Fibroblast of lung (primary cell): ENCODE data around the gene PSEN1. TPM values are rescaled to one million over a fixed set of nuclear protein-coding genes. Genes with fewer than 3 reads are reported as not detected.

ENCODE experiments used
- DNase-seq, 2 donors: peaks; one replicate each; pipeline versions ENCODE4 v3.0.0 to v3.0.0-alpha.2; 2010; ENCODE audit warnings: low read depth in 2 of 2
- H2AFZ ChIP-seq: 2 replicates; pipeline ENCODE4 v1.5.1; 2012; ENCODE audit warnings: low read length, control low read depth, inconsistent platforms
- H3K27ac ChIP-seq: 2 replicates; pipeline ENCODE4 v1.5.1; 2011; ENCODE audit warnings: low read length, control low read depth; ENCODE audit not compliant: insufficient read depth
- H3K27me3 ChIP-seq: 2 replicates; pipeline ENCODE4 v1.5.1; 2011; ENCODE audit warnings: mild to moderate bottlenecking, low read length; ENCODE audit not compliant: control insufficient read depth, insufficient read depth
- H3K36me3 ChIP-seq: 2 replicates; pipeline ENCODE4 v1.5.1; 2011; ENCODE audit warnings: low read length; ENCODE audit not compliant: control insufficient read depth, insufficient read depth
- H3K4me1 ChIP-seq: 2 replicates; pipeline ENCODE4 v1.5.1; 2011; ENCODE audit warnings: low read length; ENCODE audit not compliant: control insufficient read depth, insufficient read depth; ENCODE audit errors: extremely low read depth
- H3K4me2 ChIP-seq: 2 replicates; pipeline ENCODE4 v1.5.1; 2011; ENCODE audit warnings: low read length, control low read depth; ENCODE audit not compliant: insufficient read depth; ENCODE audit errors: extremely low read depth
- H3K4me3 ChIP-seq, 4 experiments: fragments of 200-600 bp in 1 of 4; sonication (generic) in 1 of 4; replicated peaks in 1 of 4; 2 replicates each; pipeline ENCODE4 v1.5.1; 2011 to 2016; ENCODE audit warnings: low read length in 4 of 4, low read depth in 3 of 4, mild to moderate bottlenecking in 3 of 4, control low read depth in 2 of 4, inconsistent platforms in 1 of 4, mixed read lengths in 1 of 4; ENCODE audit not compliant: insufficient read depth in 1 of 4; ENCODE audit errors: control extremely low read depth in 1 of 4
- H3K79me2 ChIP-seq: 2 replicates; pipeline ENCODE4 v1.5.1; 2012; ENCODE audit warnings: mild to moderate bottlenecking, low read length, inconsistent platforms; ENCODE audit not compliant: control insufficient read depth, insufficient read depth
- H3K9ac ChIP-seq: 2 replicates; pipeline ENCODE4 v1.5.1; 2011; ENCODE audit warnings: mild to moderate bottlenecking, low read length, control low read depth; ENCODE audit not compliant: insufficient read depth
- H3K9me3 ChIP-seq: 2 replicates; pipeline ENCODE4 v1.5.1; 2012; ENCODE audit warnings: low read depth, low read length; ENCODE audit not compliant: control insufficient read depth, insufficient read depth
- H4K20me1 ChIP-seq: 2 replicates; pipeline ENCODE4 v1.5.1; 2011; ENCODE audit warnings: low read length; ENCODE audit not compliant: control insufficient read depth, insufficient read depth; ENCODE audit errors: extremely low read depth
- CTCF ChIP-seq, 2 donors: IDR thresholded peaks in 1 of 2; conservative IDR thresholded peaks in 1 of 2; 1 replicate in 1 of 2; 2 replicates in 1 of 2; pipeline ENCODE4 v1.5.1; 2011 to 2012; ENCODE audit warnings: low read length in 2 of 2, control low read depth in 1 of 2, inconsistent platforms in 1 of 2, low read depth in 1 of 2, mild to moderate bottlenecking in 1 of 2
- EZH2 ChIP-seq: IDR thresholded peaks from 2 replicates; pipeline ENCODE4 v1.5.1; 2012; ENCODE audit warnings: low read length, control low read depth, mild to moderate bottlenecking; ENCODE audit errors: missing control alignments
- polyA plus RNA-seq, 2 donors: library from polyadenylated mRNA; depleted of rRNA in 1 of 2; stranded (reverse) in 1 of 2; unstranded in 1 of 2; fragments of >200 nt; gene quantifications; 2 replicates each; pipeline ENCODE4 v1.2.1, GENCODE V29; 2011 to 2012; ENCODE audit warnings: missing spikeins in 1 of 2
- total RNA-seq: library from RNA; depleted of rRNA; stranded (reverse); fragments of >200 nt; gene quantifications from 2 replicates; pipeline ENCODE4 v1.2.1, GENCODE V29; 2014

Gene PSEN1
- total and polyA plus RNA-seq, 2 donors (not counting 1 experiment from before 2014, with no cell fraction given) = 22.0 to 53.7 TPM

GRCh38 chr14:73237219-73237785, 101.0 kb downstream of the PSEN1 start, which contains the start of gene PAPLN:
TSS of gene PAPLN (plus strand) at chr14:73237506. CDS start at chr14:73239779, 2,273 bp downstream.
- H3K27me3 ChIP-seq = peaks cover 35% of the 10 kb centered on the region
- H3K9me3 ChIP-seq = no peaks in the 10 kb centered on the region
- peak within 1 kb of the TSS; percentile 73 for H3K4me2 ChIP-seq
- TF ChIP-seq CTCF (conservative IDR thresholded peaks at IDR 0.05 in 1 of 2, IDR thresholded peaks at IDR 0.05 in 1 of 2; ENCODE audit: low read depth in 1 of 2, low read length in 2 of 2) (no peak), EZH2 (peak; percentile 80)
- H3K36me3 ChIP-seq = no peaks in the 10 kb centered on the region
- no peak within 1 kb of the TSS for H3K9ac ChIP-seq
- no peaks in the 10 kb centered on the region for H4K20me1 ChIP-seq
- H3K79me2 ChIP-seq = no peaks in the 10 kb centered on the region
- peaks cover 17% of the 10 kb centered on the region for H3K4me1 ChIP-seq
- H3K4me3 ChIP-seq = peak within 1 kb of the TSS; percentile 13 to 65 (median 32)
- H2AFZ ChIP-seq = no peak within 1 kb of the TSS
- H3K27ac ChIP-seq = no peak within 1 kb of the TSS
- peak; percentile 12 to 25 for DNase-seq

- DNase-seq = peak in 1 of 2 donors; percentile 14
- no peaks in the 10 kb centered on the region for H3K9me3 ChIP-seq
- H2AFZ ChIP-seq = no peak overlapping the region
- no peak overlapping the region for H3K27ac ChIP-seq
- peak overlapping the region; percentile 13 to 65 (median 32) for H3K4me3 ChIP-seq
- H3K4me2 ChIP-seq = peak overlapping the region; percentile 73
- H3K36me3 ChIP-seq = no peaks in the 10 kb centered on the region
- no peaks in the 10 kb centered on the region for H3K79me2 ChIP-seq
- peaks cover 35% of the 10 kb centered on the region for H3K27me3 ChIP-seq
- H3K4me1 ChIP-seq = peaks cover 15% of the 10 kb centered on the region
- no peak overlapping the region for H3K9ac ChIP-seq
- no peaks in the 10 kb centered on the region for H4K20me1 ChIP-seq
- TF ChIP-seq CTCF (conservative IDR thresholded peaks at IDR 0.05 in 1 of 2, IDR thresholded peaks at IDR 0.05 in 1 of 2; ENCODE audit: low read depth in 1 of 2, low read length in 2 of 2) (no peak), EZH2 (peak; percentile 37)
These were observed 101.6 kb downstream of the PSEN1 start for GRCh38 chr14:73237786-73238423.

DNA sequence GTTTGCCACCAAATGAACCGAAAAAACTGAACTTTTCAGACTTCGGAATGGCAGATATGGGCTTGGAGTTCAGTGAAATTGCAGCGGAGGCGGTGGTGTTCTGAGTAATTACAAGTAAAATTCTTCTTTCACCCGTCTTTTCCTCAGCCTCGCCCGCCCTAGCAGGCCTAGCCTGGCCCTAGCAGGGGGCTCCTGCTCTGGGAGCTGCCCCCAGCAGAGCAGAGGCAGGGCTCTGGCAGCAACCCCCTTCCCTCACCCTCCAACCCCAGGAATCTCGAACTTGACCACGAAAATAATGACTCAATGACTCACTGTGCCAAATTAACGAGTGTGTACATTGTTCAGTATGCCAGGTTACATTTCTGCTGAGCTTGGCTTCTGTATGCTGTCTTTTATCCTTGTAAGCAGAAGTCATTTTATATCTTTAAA, 102.1 kb downstream of the PSEN1 start:
- no peak overlapping the region for H2AFZ ChIP-seq
- TF ChIP-seq CTCF (conservative IDR thresholded peaks at IDR 0.05 in 1 of 2, IDR thresholded peaks at IDR 0.05 in 1 of 2; ENCODE audit: low read depth in 1 of 2, low read length in 2 of 2) = no peak
- peak; percentile 28 for TF ChIP-seq EZH2
- no peaks in the 10 kb centered on the region for H3K36me3 ChIP-seq
- H3K9me3 ChIP-seq = no peaks in the 10 kb centered on the region
- H4K20me1 ChIP-seq = no peaks in the 10 kb centered on the region
- H3K27ac ChIP-seq = no peak overlapping the region
- DNase-seq = peak; percentile 81 to 88
- peaks cover 15% of the 10 kb centered on the region for H3K4me1 ChIP-seq
- peak overlapping the region; percentile 73 for H3K4me2 ChIP-seq
- peaks cover 30% of the 10 kb centered on the region for H3K27me3 ChIP-seq
- peak overlapping the region; percentile 13 to 65 (median 32) for H3K4me3 ChIP-seq
- no peak overlapping the region for H3K9ac ChIP-seq
- no peaks in the 10 kb centered on the region for H3K79me2 ChIP-seq
